Neuronal stem cell (in vitro differentiated cells): ENCODE measurements around the gene COL5A3.

Experiments used
- DNase-seq: peaks from one replicate; pipeline ENCODE4 v3.0.0-alpha.2; 2013; ENCODE audit warnings: low spot score
- H2AFZ ChIP-seq: one replicate; pipeline ENCODE4 v1.6.1; 2013; ENCODE audit warnings: mild to moderate bottlenecking, low read length, inconsistent platforms
- H2AK5ac ChIP-seq: 2 replicates; pipeline ENCODE4 v1.6.1; 2013; ENCODE audit warnings: low read depth, mild to moderate bottlenecking, inconsistent platforms, low read length, moderate library complexity, mixed read lengths
- H2BK120ac ChIP-seq: 2 replicates; pipeline ENCODE4 v1.6.1; 2013; ENCODE audit warnings: low read depth, mild to moderate bottlenecking, inconsistent platforms, low read length, moderate library complexity, mixed read lengths
- H2BK12ac ChIP-seq: one replicate; pipeline ENCODE4 v1.6.1; 2013; ENCODE audit warnings: low read length, inconsistent platforms
- H2BK15ac ChIP-seq: 2 replicates; pipeline ENCODE4 v1.6.1; 2013; ENCODE audit warnings: mild to moderate bottlenecking, low read length, inconsistent platforms, mixed read lengths
- H2BK5ac ChIP-seq: one replicate; pipeline ENCODE4 v1.6.1; 2013; ENCODE audit warnings: inconsistent platforms, mild to moderate bottlenecking, low read length, moderate library complexity
- H3K14ac ChIP-seq: one replicate; pipeline ENCODE4 v1.6.1; 2013; ENCODE audit warnings: low read length, inconsistent platforms
- H3K18ac ChIP-seq: 2 replicates; pipeline ENCODE4 v1.6.1; 2013; ENCODE audit warnings: low read length, inconsistent platforms
- H3K23ac ChIP-seq: 2 replicates; pipeline ENCODE4 v1.6.1; 2013; ENCODE audit warnings: low read depth, mild to moderate bottlenecking, mixed read lengths, low read length, inconsistent platforms; ENCODE audit not compliant: poor library complexity
- H3K27ac ChIP-seq: replicated peaks from 3 replicates; pipeline ENCODE4 v1.5.1; 2013; ENCODE audit warnings: low read length, inconsistent platforms
- H3K27me3 ChIP-seq, 3 experiments: 2 replicates each; pipeline ENCODE4 v1.6.1; 2013; ENCODE audit warnings: low read length in 3 of 3, mild to moderate bottlenecking in 2 of 3, inconsistent platforms in 1 of 3, low read depth in 1 of 3, mixed read lengths in 1 of 3, moderate library complexity in 1 of 3; ENCODE audit not compliant: control insufficient read depth in 3 of 3, insufficient read depth in 3 of 3
- H3K36me3 ChIP-seq, 2 donors: replicated peaks in 1 of 2; 2 replicates each; pipeline ENCODE4 v1.6.1; 2013; ENCODE audit warnings: low read length in 2 of 2; ENCODE audit not compliant: control insufficient read depth in 2 of 2, insufficient read depth in 2 of 2
- H3K4ac ChIP-seq: 2 replicates; pipeline ENCODE4 v1.6.1; 2013; ENCODE audit warnings: inconsistent platforms, mild to moderate bottlenecking, low read length, moderate library complexity
- H3K4me1 ChIP-seq, 2 donors: 1 replicate in 1 of 2; 2 replicates in 1 of 2; pipeline ENCODE4 v1.6.1; 2013; ENCODE audit warnings: low read length in 2 of 2, low read depth in 1 of 2; ENCODE audit not compliant: control insufficient read depth in 2 of 2, insufficient read depth in 1 of 2
- H3K4me2 ChIP-seq: one replicate; pipeline ENCODE4 v1.6.1; 2013; ENCODE audit warnings: mild to moderate bottlenecking, low read length, inconsistent platforms; ENCODE audit not compliant: insufficient read depth, poor library complexity, severe bottlenecking
- H3K4me3 ChIP-seq, 2 donors: 2 replicates each; pipeline ENCODE4 v1.5.1; 2013; ENCODE audit warnings: low read length in 2 of 2, mild to moderate bottlenecking in 2 of 2, inconsistent platforms in 1 of 2, moderate library complexity in 1 of 2
- H3K79me1 ChIP-seq: one replicate; pipeline ENCODE4 v1.6.1; 2013; ENCODE audit warnings: low read depth, mild to moderate bottlenecking, inconsistent platforms, low read length, moderate library complexity
- H3K9ac ChIP-seq: one replicate; pipeline ENCODE4 v1.6.1; 2013; ENCODE audit warnings: mild to moderate bottlenecking, low read depth, low read length, inconsistent platforms; ENCODE audit not compliant: poor library complexity
- H3K9me3 ChIP-seq, 2 donors: replicated peaks in 1 of 2; 2 replicates each; pipeline versions ENCODE3 to v1.6.1; 2013; ENCODE audit warnings: low read length in 2 of 2, mild to moderate bottlenecking in 2 of 2, inconsistent platforms in 1 of 2, low read depth in 1 of 2, mixed read lengths in 1 of 2, moderate library complexity in 1 of 2; ENCODE audit not compliant: control insufficient read depth in 2 of 2, insufficient read depth in 1 of 2
- H4K8ac ChIP-seq: one replicate; pipeline ENCODE4 v1.6.1; 2013; ENCODE audit warnings: low read depth, mild to moderate bottlenecking, inconsistent platforms, low read length, moderate library complexity
- H4K91ac ChIP-seq: one replicate; pipeline ENCODE4 v1.6.1; 2013; ENCODE audit warnings: low read length, low read depth, mild to moderate bottlenecking, inconsistent platforms; ENCODE audit not compliant: poor library complexity
- WGBS, 2 donors: extraction: QIAGEN DNeasy Blood & Tissue Kit; methylation state at CpG; one replicate each; pipeline ENCODE4 v1.1.7; 2013; ENCODE audit warnings: missing lambda C conversion rate in 2 of 2, mixed read lengths in 1 of 2; ENCODE audit not compliant: insufficient read length in 2 of 2, insufficient replicate concordance in 1 of 2; ENCODE audit errors: extremely low coverage in 2 of 2; 5-methylcytosine and 5-hydroxymethylcytosine counted together

COL5A3 gene

DNA sequence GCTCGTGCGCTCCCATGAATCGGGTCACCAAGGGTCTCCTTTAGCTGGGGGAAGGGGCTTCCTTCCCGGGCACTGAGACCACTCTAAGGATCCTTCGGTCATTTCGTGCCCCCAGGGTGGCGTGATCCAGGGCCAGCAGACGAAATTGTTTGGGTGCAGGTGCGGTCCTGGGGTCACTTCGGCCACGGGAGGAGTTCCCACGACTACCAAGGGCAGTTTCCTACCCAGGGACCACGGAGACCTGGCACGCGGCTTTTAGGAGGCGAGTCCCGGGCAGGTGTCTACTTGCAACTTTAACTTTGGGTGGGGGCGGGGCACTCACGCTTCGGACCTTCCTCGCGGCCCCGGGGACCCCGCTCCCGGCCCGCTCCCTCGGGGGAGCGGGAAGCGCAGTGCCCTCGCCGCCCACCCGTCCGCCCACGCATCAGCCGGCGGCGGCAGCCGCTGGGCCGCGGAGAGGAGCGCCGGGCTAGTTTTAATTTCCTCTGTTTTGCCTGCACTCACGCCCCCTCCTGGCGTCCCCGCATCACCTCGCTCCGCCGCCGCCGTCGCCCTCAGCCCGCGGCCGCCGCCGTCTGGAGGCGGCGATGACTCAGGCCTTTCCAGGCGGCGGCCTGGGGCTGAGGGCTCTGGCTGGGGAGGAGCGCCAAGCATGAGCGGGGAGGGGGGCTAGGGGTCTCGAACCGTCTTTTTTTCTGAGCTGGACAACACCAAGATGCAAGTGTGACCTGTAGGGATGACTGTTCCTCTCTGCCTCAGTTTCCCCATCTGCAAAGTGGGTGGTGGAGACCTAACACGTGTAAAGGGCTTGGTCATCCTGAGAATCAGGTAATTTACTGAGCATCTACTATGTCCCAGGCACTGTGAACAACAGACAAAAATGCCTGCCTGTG is 95.7 kb downstream of the COL5A3 start:
- Histone ChIP-seq H4K91ac (no peak overlapping the region), H2BK5ac (no peak overlapping the region), H3K4ac (no peak overlapping the region), H3K36me3 (no peaks in the 10 kb centered on the region), H2AFZ (peak overlapping the region; percentile 89), H3K4me1 (peaks cover 3 to 5% of the 10 kb centered on the region in 2 donors), H3K14ac (no peak overlapping the region), H3K23ac (peak overlapping the region; percentile 75), H3K27me3 (peaks cover 14 to 33% (median 28%) of the 10 kb centered on the region in 3 experiments), H2AK5ac (peak overlapping the region; percentile 51), H3K27ac (no peak overlapping the region), H2BK120ac (no peak overlapping the region), H3K4me2 (peak overlapping the region; percentile 98), H3K79me1 (peaks cover 2% of the 10 kb centered on the region), H4K8ac (no peak overlapping the region), H3K4me3 (peak overlapping the region; percentile 43 to 81), H2BK15ac (no peak overlapping the region), H2BK12ac (no peak overlapping the region), H3K9ac (peak overlapping the region; percentile 74), H3K9me3 (no peaks in the 10 kb centered on the region), H3K18ac (peak overlapping the region; percentile 95)
- WGBS, 2 donors = no CpG with 5 or more reads among the region's 65 CpGs
- DNase-seq = peak; percentile 79

DNA sequence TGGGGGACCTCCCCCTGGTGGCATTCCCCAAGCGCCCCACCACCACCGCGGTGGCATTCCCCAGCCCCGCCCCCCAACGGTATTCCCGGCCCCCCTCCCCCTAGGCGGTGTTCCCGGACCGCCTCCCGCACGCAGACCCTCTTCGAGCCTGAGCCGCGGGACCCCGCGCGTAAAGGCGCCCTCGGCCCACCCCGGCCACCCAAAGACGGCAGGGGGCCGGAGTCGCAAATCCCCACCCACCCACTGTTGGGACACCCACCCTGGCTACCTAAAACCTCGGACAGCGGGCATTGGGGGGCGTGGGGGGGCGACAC is 96.3 kb downstream of the COL5A3 start:
- Histone ChIP-seq H2AFZ (peak overlapping the region; percentile 89), H3K4me3 (peak overlapping the region; percentile 43 to 81), H3K9ac (peak overlapping the region; percentile 74), H2BK120ac (no peak overlapping the region), H3K27ac (no peak overlapping the region), H3K4me1 (peaks cover 3 to 5% of the 10 kb centered on the region in 2 donors), H3K23ac (peak overlapping the region; percentile 75), H3K9me3 (no peaks in the 10 kb centered on the region), H3K27me3 (peaks cover 14 to 33% (median 28%) of the 10 kb centered on the region in 3 experiments), H4K8ac (no peak overlapping the region), H3K4ac (no peak overlapping the region), H3K18ac (peak overlapping the region; percentile 95), H2BK15ac (no peak overlapping the region), H2BK5ac (no peak overlapping the region), H3K79me1 (peaks cover 2% of the 10 kb centered on the region), H3K4me2 (peak overlapping the region; percentile 98), H3K36me3 (no peaks in the 10 kb centered on the region), H3K14ac (no peak overlapping the region), H2BK12ac (no peak overlapping the region), H2AK5ac (peak overlapping the region; percentile 51), H4K91ac (no peak overlapping the region)
- no peak for DNase-seq
- WGBS, 2 donors = no CpG with 5 or more reads among the region's 27 CpGs

DNA sequence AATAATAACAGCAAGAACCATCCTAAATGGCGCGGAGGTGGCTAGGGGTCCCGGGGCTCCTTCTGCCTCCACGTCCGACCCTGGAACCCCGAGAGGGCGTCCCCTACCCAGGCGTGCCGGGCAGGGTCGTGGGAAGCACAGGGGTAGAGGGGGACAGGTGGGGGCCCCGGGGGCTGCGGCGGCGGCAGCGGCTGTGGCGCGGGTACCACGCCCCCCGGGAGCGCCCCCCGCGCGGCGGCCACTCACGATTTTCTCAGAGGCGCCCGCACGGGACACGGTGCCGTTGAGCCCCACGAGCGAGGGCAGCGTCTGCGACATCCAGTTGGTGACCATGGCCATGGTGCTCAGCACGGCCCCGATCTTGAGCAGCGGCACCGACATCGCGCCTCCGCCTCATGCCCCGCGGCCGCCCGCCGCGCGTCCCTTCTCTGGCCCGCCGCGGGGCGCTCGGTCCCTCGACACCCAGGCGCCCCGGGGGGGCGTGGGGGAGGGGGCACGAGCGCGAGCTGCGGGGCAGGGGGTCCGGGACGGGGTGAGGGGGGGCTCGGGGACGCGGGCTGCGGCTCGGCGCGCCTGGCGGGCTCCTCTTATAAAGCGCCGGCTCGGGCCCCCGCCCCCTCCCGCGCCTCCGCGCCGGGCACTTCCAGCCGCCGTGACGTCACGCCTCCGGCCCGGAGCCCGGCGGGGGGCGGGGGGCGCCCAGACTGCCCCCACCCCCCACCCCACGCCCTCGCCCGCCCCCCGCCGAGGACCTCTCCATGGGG is 96.9 kb downstream of the COL5A3 start:
- WGBS, 2 donors = no CpG with 5 or more reads among the region's 95 CpGs
- no peak for DNase-seq
- Histone ChIP-seq H3K79me1 (peaks cover 2% of the 10 kb centered on the region), H3K9me3 (no peaks in the 10 kb centered on the region), H3K18ac (peak overlapping the region; percentile 84), H3K27me3 (peaks cover 14 to 33% (median 28%) of the 10 kb centered on the region in 3 experiments), H3K27ac (no peak overlapping the region), H3K4me2 (peak overlapping the region; percentile 72), H2BK15ac (no peak overlapping the region), H2AFZ (peak overlapping the region; percentile 84), H2AK5ac (peak overlapping the region; percentile 15), H4K8ac (no peak overlapping the region), H3K9ac (peak overlapping the region; percentile 68), H2BK12ac (peak overlapping the region; percentile 6), H4K91ac (no peak overlapping the region), H2BK5ac (no peak overlapping the region), H3K4me1 (peaks cover 3 to 5% of the 10 kb centered on the region in 2 donors), H3K36me3 (no peaks in the 10 kb centered on the region), H3K23ac (peak overlapping the region; percentile 87), H3K4ac (no peak overlapping the region), H3K14ac (no peak overlapping the region), H2BK120ac (no peak overlapping the region), H3K4me3 (peak overlapping the region; percentile 43 to 78)
